ENCODE measurements around the gene ZNF771. TPM values are rescaled to one million over a fixed set of nuclear protein-coding genes. Genes with fewer than 3 reads are reported as not detected.

ZNF771 gene
- total and polyA plus RNA-seq, 9 of the 15 experiments (the other 6 are each of a cell fraction or from before 2014, with no cell fraction given): 1.5 to 12.6 (median 4.4) TPM

- TF ChIP-seq PKNOX1 (IDR thresholded peaks at IDR 0.05) (peak; percentile 45), MBD1 (CRISPR knock-in tag; IDR thresholded peaks at IDR 0.05) (no peak), FIP1L1 (IDR thresholded peaks at IDR 0.05; ENCODE audit: low read depth, low read length, poor library complexity, severe bottlenecking) (peak; percentile 38), ELK3 (CRISPR knock-in tag; IDR thresholded peaks at IDR 0.05) (no peak), XRCC3 (IDR thresholded peaks at IDR 0.05) (no peak), C11orf30 (IDR thresholded peaks at IDR 0.05; ENCODE audit: low read depth) (peak; percentile 71; the same call in 1 of the 2 replicates), LCOR (CRISPR knock-in tag; IDR thresholded peaks at IDR 0.05) (no peak), ATF4 (CRISPR knock-in tag; IDR thresholded peaks at IDR 0.05) (peak; percentile 64; the same call in 1 of the 2 replicates), TAF1 (IDR thresholded peaks at IDR 0.05; ENCODE audit: control insufficient read depth, extremely low read depth, insufficient read depth, low read length, severe bottlenecking) (peak; percentile 78), ZNF449 (CRISPR knock-in tag; IDR thresholded peaks at IDR 0.05) (peak; percentile 58; the same call in 1 of the 2 replicates), ZNF12 (CRISPR knock-in tag; IDR thresholded peaks at IDR 0.05) (no peak; the same call in 1 of the 2 replicates), EP400 (IDR thresholded peaks at IDR 0.05) (peak; percentile 75; the same call in 1 of the 2 replicates), FOXP4 (CRISPR knock-in tag; IDR thresholded peaks at IDR 0.05; ENCODE audit: borderline replicate concordance) (0 out of 2 replicates have a peak, but pooled peaks have one; percentile 9), ZKSCAN8 (CRISPR knock-in tag; IDR thresholded peaks at IDR 0.05) (0 out of 2 replicates have a peak, but pooled peaks have one; percentile 20), ETV5 (CRISPR knock-in tag; IDR thresholded peaks at IDR 0.05; ENCODE audit: low read depth) (peak; percentile 87), ZBTB2 (IDR thresholded peaks at IDR 0.05) (peak; percentile 96)
These were observed 29.6 kb upstream of the ZNF771 start (continued) for GRCh38 chr16:30377812-30378235.

Data from K562 (cell line).